ENCODE measurements around the gene TRIM24. TPM values are rescaled to one million over a fixed set of nuclear protein-coding genes. Genes with fewer than 3 reads are reported as not detected.

The TRIM24 gene
- polyA plus RNA-seq, 1 donor (not counting 4 experiments of a cell fraction or from before 2014, with no cell fraction given) = 7.9 TPM

DNA sequence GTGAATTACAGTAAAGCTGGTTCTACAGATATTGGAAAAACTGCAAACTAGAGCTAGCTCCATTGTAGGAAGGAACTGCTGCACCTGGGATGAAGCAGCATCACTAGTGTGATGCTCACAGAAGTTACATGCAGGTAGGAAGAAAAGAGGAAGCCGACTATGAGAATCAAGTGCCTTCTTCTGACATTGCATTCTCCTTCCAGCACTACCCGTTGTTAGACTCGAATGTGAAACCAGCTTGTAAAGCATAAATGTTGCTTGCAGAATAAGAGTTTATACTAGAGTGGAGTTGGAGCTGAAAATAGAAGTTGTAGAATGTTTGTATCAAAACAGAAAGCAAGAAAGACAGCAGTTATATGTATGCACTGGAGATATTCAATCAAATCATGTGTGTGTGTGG is 49.9 kb downstream of the TRIM24 start:
- H3K27me3 ChIP-seq (ENCODE audit: control insufficient read depth, extremely low read depth, insufficient read depth, low read length) = no peaks in the 10 kb centered on the region
- no peak overlapping the region for H3K27ac ChIP-seq (ENCODE audit: control insufficient read depth, insufficient read depth, low read length)
- DNase-seq (ENCODE audit: low read depth, low spot score) = no peak
- no peak overlapping the region for H3K4me3 ChIP-seq (ENCODE audit: control insufficient read depth in 2 of 3, extremely low read depth in 1 of 3, insufficient read depth in 2 of 3, low read depth in 1 of 3, low read length in 3 of 3)
- H4K20me1 ChIP-seq (ENCODE audit: control insufficient read depth, extremely low read depth, insufficient read depth, low read length) = no peaks in the 10 kb centered on the region
- H3K9me1 ChIP-seq (ENCODE audit: control insufficient read depth, extremely low read depth, insufficient read depth, low read length) = no peaks in the 10 kb centered on the region
- no peak overlapping the region for H2AFZ ChIP-seq (ENCODE audit: control insufficient read depth, low read length)
- no peaks in the 10 kb centered on the region for H3K79me2 ChIP-seq (ENCODE audit: control insufficient read depth, insufficient read depth, low read length)
- H3K4me1 ChIP-seq (ENCODE audit: control insufficient read depth, extremely low read depth, insufficient read depth, low read length) = no peaks in the 10 kb centered on the region
- H3K9me3 ChIP-seq (ENCODE audit: control insufficient read depth, low read depth, low read length) = no peaks in the 10 kb centered on the region
- no peak overlapping the region for H3K9ac ChIP-seq (ENCODE audit: control insufficient read depth, extremely low read depth, insufficient read depth, low read length)
- H3K4me2 ChIP-seq (ENCODE audit: control insufficient read depth, extremely low read depth, insufficient read depth, low read depth, low read length) = no peak overlapping the region
- no peak for FAIRE-seq
- H3K36me3 ChIP-seq (ENCODE audit: control insufficient read depth in 2 of 2, extremely low read depth in 1 of 2, insufficient read depth in 2 of 2, low read length in 2 of 2) = no peaks in the 10 kb centered on the region
- dilution Hi-C loops (cut with MboI; ENCODE audit: extremely low pct_ligation_motif_present, low sequenced_read_pairs) = no loop called here
- TF ChIP-seq EZH2 (IDR thresholded peaks at IDR 0.05; ENCODE audit: low read length) = no peak
- TF ChIP-seq, protein P1, sequence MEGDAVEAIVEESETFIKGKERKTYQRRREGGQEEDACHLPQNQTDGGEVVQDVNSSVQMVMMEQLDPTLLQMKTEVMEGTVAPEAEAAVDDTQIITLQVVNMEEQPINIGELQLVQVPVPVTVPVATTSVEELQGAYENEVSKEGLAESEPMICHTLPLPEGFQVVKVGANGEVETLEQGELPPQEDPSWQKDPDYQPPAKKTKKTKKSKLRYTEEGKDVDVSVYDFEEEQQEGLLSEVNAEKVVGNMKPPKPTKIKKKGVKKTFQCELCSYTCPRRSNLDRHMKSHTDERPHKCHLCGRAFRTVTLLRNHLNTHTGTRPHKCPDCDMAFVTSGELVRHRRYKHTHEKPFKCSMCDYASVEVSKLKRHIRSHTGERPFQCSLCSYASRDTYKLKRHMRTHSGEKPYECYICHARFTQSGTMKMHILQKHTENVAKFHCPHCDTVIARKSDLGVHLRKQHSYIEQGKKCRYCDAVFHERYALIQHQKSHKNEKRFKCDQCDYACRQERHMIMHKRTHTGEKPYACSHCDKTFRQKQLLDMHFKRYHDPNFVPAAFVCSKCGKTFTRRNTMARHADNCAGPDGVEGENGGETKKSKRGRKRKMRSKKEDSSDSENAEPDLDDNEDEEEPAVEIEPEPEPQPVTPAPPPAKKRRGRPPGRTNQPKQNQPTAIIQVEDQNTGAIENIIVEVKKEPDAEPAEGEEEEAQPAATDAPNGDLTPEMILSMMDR (optimal IDR thresholded peaks at IDR 0.05 in 1 of 3, IDR thresholded peaks at IDR 0.05 in 1 of 3, conservative IDR thresholded peaks at IDR 0.05 in 1 of 3; ENCODE audit: extremely low read depth in 1 of 3, insufficient read depth in 2 of 3, low read length in 3 of 3) = no peak

DNA sequence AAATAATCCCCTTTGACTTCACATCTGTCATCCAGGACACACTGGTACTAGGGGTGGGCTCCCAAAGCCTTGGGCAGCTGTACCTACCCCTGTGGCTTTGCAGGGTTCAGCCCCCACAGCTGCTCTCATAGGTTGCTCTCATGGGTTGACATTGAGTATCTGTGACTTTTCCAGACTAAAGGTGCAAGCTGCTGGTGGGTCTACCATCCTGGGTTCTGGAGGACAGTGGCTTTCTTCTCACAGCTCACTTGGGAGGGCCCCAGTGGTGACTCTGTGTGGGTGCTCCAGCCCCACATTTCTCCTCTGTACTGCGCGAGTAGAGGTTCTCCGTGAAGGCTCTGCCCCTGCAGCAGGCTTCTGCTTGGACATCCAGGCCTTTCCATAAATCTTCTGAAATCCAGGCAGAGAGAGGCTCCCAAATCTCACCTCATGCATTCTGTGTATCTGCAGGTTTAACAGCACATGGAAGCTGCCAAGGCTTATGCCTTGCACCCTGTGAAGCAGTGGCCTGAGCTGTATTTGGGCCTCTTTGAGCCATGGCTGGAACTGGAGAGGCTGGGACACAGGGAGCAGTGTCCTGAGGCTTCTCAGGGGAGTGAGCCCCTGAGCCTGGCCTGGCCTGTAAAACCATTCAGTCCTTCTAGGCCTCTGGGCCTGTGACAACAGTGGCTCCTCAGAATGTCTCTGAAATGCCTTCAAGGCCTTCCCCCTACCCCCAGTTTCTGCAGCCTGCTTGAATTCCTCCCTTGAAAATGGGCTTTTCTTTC is 52.2 kb downstream of the TRIM24 start:
- TF ChIP-seq, protein P1 (optimal IDR thresholded peaks at IDR 0.05 in 1 of 3, IDR thresholded peaks at IDR 0.05 in 1 of 3, conservative IDR thresholded peaks at IDR 0.05 in 1 of 3; ENCODE audit: extremely low read depth in 1 of 3, insufficient read depth in 2 of 3, low read length in 3 of 3) = no peak
- TF ChIP-seq EZH2 (IDR thresholded peaks at IDR 0.05; ENCODE audit: low read length) = no peak
- Histone ChIP-seq H3K36me3 (ENCODE audit: control insufficient read depth in 2 of 2, extremely low read depth in 1 of 2, insufficient read depth in 2 of 2, low read length in 2 of 2) (no peaks in the 10 kb centered on the region), H3K4me3 (ENCODE audit: control insufficient read depth in 2 of 3, extremely low read depth in 1 of 3, insufficient read depth in 2 of 3, low read depth in 1 of 3, low read length in 3 of 3) (no peak overlapping the region), H3K4me1 (ENCODE audit: control insufficient read depth, extremely low read depth, insufficient read depth, low read length) (no peaks in the 10 kb centered on the region), H2AFZ (ENCODE audit: control insufficient read depth, low read length) (no peak overlapping the region), H3K9me1 (ENCODE audit: control insufficient read depth, extremely low read depth, insufficient read depth, low read length) (no peaks in the 10 kb centered on the region), H4K20me1 (ENCODE audit: control insufficient read depth, extremely low read depth, insufficient read depth, low read length) (no peaks in the 10 kb centered on the region), H3K79me2 (ENCODE audit: control insufficient read depth, insufficient read depth, low read length) (no peaks in the 10 kb centered on the region), H3K9ac (ENCODE audit: control insufficient read depth, extremely low read depth, insufficient read depth, low read length) (no peak overlapping the region), H3K4me2 (ENCODE audit: control insufficient read depth, extremely low read depth, insufficient read depth, low read depth, low read length) (no peak overlapping the region), H3K27ac (ENCODE audit: control insufficient read depth, insufficient read depth, low read length) (no peak overlapping the region), H3K27me3 (ENCODE audit: control insufficient read depth, extremely low read depth, insufficient read depth, low read length) (no peaks in the 10 kb centered on the region), H3K9me3 (ENCODE audit: control insufficient read depth, low read depth, low read length) (no peaks in the 10 kb centered on the region)
- FAIRE-seq (no peak), DNase-seq (ENCODE audit: low read depth, low spot score) (no peak)
- dilution Hi-C loops (cut with MboI; ENCODE audit: extremely low pct_ligation_motif_present, low sequenced_read_pairs) = no loop called here
